NCI-H2171 (cell line): ENCODE measurements around the gene HIVEP1.

Experiments
- DNase-seq: peaks from one replicate; lab custom pipeline; 2025; lab: John Stamatoyannopoulos, UW

HIVEP1 gene

DNA sequence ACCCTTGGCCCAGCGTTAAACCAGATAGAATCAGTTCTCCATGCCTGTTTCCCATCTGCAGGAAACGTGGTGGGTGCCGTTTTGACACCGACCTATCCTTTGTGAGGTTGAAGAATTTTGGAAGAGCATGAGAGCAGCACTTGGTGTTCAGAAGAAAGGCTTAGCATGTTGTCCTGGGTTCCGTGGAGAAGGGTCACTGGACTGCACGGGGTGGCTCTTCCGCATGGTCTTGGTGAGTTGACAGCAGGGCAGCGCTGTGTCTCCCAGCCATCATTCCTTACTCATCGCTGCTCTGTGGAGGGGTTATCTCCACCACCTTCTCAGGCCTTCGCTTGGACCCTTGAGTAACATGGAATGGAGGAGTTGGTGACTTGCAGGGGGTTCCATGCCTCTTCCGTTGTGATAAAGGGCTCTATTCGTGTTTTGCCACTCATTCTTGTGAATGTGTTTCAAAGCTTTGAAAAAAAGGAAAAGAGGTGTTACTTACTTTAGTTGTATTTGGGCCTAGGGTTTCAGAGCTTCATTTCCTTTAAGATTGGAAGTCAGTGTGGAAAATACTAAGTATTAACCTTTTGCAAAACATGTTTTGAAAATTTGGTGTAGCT, 8.2 kb downstream of the HIVEP1 start:
- DNase-seq: no peak

GRCh38 chr6:12022481-12022880, 10.4 kb downstream of the HIVEP1 start:
- no peak for DNase-seq

- no peak for DNase-seq
Observed at GRCh38 chr6:12022953-12023388, 10.9 kb downstream of the HIVEP1 start.

GRCh38 chr6:12024216-12024615, 12.1 kb downstream of the HIVEP1 start:
- DNase-seq: no peak

GRCh38 chr6:12024699-12025434, 12.8 kb downstream of the HIVEP1 start:
- no peak for DNase-seq

DNA sequence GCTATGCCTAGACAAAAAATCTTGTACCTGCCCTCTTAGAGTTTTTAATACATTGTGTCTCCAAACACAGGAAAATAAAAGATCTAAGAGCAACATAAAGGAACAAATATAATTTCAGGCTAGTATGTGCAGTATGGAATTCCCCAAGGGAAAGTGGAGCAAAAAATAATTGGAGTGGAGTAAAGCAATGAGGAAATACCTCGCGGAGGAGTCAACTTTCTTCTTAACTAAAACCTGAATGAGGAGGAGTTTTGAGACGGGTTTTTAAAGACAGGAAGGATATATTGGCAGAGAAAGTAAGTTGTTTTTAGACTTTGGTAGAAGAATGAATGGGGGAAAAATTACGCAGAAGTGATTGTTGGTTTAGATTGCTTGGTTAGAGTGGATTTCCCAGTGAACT, 14.0 kb downstream of the HIVEP1 start:
- DNase-seq: no peak

GRCh38 chr6:12026833-12027232, 14.7 kb downstream of the HIVEP1 start:
- no peak for DNase-seq

- no peak for DNase-seq
Observed at GRCh38 chr6:12028213-12028612, 16.1 kb downstream of the HIVEP1 start.

- DNase-seq: no peak
Observed at GRCh38 chr6:12029979-12030737, 18.0 kb downstream of the HIVEP1 start.

DNA sequence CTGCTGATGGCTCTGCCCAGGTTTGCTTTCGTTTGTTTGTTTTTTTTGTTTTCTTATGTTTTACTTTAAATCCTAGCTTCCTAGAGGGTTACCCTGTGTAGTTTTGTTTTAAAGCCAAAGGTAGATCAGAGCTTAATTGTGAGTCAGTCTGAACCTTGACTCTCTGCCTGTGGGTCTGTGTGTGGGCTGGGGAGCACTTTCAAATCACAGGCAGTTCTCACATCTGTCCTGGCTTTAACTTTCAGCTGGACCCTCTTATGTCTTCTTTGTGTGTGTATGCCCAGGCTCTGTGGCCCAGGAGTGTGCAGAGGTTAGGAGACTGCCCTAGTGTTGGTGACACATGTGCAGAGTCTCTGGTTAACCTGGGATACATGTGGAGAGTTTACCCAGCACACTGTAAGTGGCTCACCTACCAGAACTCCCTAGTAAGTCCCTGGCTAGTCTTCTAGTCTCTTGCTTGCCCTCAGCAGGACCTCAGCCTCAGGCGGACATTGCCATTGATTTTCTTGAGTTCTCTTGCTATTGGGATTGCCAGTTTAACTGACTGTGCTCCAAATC, 19.0 kb downstream of the HIVEP1 start:
- DNase-seq: no peak

DNA sequence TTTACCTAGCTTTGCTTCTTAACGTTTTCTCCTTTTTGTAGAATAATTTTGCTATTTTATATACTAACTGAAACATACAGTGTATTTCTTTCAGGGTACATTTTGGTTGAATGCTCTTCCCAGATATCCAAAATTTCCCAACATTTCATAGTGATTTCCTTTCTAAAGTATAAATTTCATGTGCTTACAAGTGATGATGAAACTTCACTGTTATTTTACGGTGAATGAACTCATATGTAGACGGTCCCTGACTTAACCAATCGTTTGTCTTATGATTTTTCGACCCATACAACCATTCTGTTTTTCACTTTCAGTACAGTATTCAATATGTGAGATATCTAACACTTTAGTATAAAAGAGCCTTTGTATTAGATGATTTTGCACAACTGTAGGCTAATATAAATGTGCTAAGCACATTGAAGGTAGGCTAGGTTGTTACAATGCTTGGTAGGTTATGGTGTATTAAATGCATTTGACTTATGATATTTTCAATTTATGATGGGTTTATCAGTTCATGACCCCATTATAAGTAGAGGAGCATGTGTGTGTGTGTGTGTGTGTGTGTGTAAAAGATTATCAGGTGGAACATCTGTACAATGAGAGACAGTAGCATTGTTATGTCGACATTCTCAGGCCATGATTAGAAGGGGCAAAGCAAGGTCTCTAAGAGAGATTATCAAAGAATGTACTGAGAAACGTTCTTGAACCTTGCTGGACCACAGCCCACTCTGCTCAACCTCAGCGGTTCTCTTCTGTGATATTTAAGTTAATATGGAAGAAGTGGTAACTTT, 20.9 kb downstream of the HIVEP1 start:
- no peak for DNase-seq

DNA sequence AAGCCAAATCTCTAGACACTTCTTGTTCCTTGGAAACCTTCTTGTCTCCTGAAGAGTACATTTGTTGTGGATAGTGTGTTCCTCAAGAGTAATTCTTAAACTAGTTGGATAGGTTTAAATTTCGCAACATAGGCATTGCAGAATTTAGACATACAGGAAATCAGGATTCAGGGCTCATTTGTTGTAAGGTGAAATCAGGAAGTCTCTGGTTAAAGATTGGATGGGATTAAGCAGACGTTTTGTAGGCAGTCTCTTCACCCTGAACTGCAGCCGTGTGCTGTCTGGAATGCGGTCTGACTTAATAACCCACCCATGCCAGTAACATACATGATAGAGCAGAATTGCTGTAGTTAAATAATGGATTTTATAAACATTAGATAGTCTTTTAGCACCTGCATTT, 21.7 kb downstream of the HIVEP1 start:
- DNase-seq: no peak

GRCh38 chr6:12034349-12034748, 22.2 kb downstream of the HIVEP1 start:
- no peak for DNase-seq

DNA sequence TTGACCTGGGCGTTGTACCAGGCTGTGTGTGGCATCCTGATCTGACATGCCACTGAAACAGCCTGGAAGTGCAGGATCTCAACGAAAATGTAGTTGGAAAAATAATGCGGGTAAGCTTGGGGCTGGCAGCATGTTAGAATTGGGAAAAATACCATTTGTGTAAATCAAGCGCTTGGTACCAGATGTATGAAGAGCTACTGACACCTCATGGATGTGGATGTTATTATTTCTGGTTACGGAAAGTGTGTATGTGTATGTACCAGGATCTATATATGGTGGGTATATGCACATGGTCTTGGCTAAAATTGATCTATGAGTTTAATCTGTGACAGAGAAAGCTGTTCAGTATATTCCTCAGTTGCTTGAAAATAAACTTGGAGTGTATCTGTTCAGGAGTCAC, 22.7 kb downstream of the HIVEP1 start:
- DNase-seq: no peak

- no peak for DNase-seq
Observed at GRCh38 chr6:12036766-12037165, 24.7 kb downstream of the HIVEP1 start.

GRCh38 chr6:12037798-12038197, 25.7 kb downstream of the HIVEP1 start:
- DNase-seq: no peak

DNA sequence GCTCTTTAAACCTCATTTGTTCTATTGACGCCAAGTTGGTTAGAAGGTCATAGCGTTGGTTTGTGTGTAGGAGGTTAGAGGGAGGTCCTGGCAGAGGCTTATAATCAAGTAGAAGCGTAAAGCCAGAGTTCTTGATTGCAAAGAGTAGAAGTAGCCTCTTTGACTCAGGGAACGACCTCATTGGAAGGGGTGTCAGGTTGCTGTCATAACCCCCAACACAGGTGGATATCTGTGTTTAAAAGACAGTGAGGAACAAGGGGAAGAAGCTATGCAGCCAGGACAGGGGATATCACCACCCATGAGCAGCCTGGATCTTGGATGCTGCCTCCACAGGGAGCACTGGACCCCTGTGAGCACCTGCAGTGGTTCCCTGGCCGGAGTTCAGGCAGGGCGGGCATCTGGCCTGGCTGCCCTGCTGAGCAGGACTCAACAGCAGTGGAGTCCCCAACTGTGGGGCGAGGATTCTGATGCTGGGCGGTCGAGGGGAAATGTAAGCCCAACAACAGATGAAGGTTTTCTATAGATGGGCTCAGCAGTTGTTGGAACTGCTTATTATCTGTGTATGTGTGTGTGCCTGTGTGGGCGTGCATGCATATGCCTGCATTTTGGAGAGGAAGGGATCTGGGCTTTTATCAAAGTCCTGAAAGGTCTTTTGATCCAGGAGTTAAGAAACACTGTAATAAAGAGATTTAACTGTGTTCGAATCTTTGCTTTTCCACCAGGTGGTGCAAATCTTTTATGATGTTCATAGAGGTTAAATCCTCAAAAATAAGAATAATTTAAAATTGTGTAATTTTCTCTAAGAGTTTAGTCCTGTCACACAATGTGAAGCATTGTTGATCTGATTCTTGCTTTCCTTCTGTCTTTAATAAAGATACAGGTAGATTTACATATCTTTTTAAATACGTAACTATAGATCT, 27.7 kb downstream of the HIVEP1 start:
- DNase-seq: no peak

DNA sequence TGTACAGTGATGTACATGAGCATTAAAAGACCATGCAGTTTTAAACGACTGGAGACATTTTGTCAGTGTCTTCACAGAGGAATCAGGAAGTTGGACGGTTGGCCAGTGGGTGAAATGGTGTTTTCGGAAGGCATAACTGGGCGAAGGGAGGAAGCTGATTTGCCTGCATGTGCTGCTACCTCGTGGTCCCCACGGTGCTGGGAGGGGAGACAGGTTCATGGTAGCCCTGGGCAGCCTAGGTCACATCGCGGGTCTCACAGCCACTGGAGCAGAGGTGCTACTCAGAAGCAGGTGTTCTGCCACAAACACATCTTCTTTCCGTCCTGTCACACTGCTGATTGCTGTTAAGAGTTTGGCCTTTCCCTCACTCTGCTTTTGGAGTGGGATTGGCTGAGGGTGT, 35.2 kb downstream of the HIVEP1 start:
- no peak for DNase-seq

GRCh38 chr6:12047792-12048432, 35.8 kb downstream of the HIVEP1 start:
- DNase-seq: no peak

- DNase-seq: no peak
Observed at GRCh38 chr6:12048609-12049008, 36.5 kb downstream of the HIVEP1 start.
